GM21576 (cell line): ENCODE results near the gene ABCA7.

Experiments
- ATAC-seq: cut with Tn5 transposase; IDR thresholded peaks from one replicate; pipeline ENCODE4 v1.9.1; 2021; ENCODE audit warnings: mild to moderate bottlenecking, moderate library complexity; ENCODE audit not compliant: unreplicated experiment

The ABCA7 gene

DNA sequence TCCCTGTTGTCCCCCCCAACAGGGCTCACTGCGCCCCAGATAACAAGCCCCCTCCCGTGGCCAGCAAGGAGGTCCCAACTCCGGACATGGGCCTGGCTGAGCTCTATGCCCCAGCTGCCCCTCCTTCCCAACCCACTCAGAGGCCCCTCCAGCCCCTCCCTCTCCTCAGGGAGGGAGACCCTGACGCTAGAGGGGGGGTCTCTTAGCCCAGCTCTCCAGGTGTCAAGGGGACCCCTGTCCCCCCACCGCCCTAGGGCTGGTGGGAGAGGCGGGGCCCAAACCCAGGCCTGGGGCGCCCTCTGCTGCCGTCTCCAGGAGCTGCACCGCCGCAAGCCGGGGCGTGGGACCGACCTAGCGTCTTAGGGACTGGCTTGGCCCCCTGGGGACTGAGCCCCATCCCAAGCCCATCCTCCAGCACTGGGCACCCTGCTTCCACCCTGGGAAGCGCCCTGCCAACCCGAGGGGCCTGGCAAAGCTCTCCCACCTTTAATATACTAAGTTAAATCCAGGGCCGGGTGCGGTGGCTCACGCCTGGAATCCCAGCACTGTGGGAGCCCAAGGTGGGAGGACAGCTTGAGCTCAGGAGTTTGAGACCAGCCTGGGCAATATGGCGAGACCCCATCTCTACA is 38.3 kb upstream of the ABCA7 start:
- ATAC-seq: no peak

DNA sequence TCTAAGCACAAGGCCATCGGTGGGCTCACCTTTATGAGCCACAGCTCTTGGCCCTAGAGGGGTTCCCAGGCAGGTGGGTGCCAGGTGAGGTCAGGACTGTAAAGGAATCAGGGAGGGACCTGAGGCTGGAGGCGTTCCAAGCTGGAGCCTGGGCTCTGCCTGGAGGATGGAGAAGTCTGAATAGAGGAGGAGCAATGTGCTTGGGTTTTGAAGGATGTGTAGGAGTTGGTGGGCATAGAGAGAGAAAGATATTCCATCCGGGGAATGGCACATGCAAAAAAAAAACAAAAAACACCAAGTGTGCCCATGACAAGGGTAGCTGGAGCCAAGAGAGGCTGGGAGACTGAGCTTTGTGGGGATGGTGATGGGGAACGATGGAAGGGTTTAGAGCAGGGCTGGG is 37.3 kb upstream of the ABCA7 start:
- no peak for ATAC-seq

DNA sequence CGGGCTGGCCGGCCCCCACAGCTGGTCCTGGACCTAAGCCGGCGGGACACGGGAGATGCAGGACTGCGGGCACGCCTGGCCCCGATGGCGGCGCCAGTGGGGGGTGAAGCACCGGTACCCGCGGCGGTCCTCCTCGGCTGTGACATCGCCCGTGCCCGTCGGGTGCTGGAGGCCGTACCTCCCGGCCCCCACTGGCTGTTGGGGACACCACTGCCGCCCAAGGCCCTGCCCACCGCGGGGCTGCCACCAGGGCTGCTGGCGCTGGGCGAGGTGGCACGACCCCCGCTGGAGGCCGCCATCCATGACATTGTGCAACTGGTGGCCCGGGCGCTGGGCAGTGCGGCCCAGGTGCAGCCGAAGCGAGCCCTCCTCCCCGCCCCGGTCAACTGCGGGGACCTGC is 36.6 kb upstream of the ABCA7 start:
- no peak for ATAC-seq

DNA sequence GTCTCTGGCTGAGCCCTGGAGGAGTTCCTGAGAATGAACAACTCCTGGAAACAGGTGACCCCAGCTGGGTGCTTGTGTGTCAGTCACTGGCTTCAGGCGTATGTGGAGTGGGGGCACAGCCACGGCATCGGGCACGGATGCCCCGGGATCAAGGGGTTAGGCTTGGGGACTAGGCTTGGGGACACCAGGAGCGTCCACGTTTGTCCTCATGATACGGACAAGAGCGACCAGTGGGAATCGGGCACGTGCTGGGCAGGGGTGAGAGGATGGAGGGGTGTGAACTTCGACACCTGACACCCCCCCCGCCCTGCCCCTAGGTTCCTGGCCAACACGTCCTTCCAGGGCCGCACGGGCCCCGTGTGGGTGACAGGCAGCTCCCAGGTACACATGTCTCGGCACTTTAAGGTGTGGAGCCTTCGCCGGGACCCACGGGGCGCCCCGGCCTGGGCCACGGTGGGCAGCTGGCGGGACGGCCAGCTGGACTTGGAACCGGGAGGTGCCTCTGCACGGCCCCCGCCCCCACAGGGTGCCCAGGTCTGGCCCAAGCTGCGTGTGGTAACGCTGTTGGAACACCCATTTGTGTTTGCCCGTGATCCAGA is 35.6 kb upstream of the ABCA7 start:
- no peak for ATAC-seq

DNA sequence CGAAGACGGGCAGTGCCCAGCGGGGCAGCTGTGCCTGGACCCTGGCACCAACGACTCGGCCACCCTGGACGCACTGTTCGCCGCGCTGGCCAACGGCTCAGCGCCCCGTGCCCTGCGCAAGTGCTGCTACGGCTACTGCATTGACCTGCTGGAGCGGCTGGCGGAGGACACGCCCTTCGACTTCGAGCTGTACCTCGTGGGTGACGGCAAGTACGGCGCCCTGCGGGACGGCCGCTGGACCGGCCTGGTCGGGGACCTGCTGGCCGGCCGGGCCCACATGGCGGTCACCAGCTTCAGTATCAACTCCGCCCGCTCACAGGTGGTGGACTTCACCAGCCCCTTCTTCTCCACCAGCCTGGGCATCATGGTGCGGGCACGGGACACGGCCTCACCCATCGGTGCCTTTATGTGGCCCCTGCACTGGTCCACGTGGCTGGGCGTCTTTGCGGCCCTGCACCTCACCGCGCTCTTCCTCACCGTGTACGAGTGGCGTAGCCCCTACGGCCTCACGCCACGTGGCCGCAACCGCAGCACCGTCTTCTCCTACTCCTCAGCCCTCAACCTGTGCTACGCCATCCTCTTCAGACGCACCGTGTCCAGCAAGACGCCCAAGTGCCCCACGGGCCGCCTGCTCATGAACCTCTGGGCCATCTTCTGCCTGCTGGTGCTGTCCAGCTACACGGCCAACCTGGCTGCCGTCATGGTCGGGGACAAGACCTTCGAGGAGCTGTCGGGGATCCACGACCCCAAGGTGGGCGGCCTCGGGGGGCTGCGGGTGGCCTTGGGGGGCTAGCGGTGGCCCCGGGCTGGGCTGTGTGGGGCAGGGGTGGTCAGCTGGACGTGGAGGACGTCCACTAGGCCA is 34.9 kb upstream of the ABCA7 start:
- no peak for ATAC-seq

DNA sequence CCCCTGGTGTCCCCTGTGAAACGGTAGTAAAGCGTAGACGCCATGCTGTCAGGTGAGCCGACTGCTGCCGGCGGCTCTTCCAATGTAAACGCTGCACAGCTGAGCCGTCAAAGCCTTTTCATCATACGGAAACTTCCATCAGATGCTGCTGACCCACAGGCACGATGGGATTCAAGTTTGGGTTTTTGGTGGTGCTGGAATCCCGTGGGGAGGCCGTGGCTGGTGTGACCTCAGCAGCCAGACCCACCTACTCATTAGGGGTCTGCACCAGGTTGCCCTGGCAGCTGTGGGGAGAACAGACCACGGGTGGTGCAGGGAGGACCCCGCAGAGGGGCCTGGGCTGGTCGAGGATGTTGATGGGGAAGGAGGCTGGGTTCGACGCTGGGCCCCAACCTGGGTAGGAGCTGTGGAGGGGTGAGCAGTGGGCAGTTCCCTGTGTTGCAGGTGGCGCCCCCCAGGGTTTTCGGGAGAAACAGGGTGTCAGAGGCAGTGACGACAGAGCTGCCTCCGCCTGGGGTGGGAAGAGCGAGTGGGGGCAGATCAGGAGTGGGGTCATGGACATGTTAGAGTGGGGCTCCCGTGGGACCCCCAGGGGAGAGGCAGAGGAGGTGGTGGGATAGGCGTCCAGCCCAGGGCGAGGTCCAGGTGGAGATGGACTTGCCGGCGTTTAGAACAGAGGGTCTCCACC is 33.1 kb upstream of the ABCA7 start:
- ATAC-seq: no peak

DNA sequence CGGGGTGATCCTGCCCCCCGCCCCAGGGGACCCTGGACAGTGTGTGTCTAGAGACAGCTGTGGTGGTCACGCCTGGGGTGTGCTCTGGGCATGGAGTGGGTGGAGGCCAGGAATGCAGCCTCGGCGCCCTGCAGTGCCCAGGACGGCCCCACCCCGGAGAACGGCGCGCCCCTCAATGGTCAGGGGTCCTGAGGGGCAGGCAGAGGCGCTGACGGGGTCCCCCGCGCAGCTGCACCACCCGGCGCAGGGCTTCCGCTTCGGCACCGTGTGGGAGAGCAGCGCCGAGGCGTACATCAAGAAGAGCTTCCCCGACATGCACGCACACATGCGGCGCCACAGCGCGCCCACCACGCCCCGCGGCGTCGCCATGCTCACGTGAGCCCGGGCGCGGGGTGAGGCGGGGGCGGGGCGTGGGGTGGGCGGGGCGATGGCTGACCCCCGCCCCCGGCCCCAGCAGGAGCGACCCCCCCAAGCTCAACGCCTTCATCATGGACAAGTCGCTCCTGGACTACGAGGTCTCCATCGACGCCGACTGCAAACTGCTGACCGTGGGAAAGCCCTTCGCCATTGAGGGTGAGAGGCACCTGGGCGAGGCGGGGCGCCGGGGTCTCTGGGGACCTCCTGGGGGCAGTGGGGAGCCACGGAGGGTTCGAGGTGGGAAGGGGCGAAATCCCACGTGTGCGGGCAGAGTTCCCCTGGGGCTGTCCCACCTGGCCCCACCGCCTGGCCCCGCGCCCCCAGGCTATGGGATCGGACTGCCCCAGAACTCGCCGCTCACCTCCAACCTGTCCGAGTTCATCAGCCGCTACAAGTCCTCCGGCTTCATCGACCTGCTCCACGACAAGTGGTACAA is 32.3 kb upstream of the ABCA7 start:
- no peak for ATAC-seq

DNA sequence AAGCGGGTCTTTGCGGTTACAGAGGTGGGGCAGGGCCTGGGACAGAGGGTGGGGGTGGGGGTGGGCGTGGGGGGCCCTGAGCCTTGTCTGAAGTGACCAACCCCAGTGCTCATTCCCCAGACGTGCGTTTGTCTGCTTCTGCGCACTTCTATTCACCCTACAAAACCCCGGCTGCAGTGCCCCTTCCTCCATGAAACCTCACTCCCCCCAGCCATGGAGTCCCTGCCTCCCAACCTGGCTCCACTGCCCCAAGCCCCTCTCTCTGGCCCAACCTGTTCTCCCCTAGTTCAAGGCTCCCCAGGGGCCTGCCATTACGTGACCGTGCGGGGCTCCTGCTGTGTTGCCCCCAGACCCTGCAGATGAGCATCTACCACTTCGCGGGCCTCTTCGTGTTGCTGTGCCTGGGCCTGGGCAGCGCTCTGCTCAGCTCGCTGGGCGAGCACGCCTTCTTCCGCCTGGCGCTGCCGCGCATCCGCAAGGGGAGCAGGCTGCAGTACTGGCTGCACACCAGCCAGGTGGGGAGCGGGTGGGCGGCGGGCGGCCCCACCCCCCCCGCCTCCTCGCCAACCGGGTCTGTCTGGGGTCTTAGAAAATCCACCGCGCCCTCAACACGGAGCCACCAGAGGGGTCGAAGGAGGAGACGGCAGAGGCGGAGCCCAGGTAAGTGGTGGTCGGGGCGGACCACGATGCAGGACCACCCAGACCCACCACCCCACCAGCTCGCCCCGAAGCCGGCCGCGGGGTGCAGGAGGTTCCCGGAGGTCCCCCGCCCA is 31.5 kb upstream of the ABCA7 start:
- no peak for ATAC-seq

DNA sequence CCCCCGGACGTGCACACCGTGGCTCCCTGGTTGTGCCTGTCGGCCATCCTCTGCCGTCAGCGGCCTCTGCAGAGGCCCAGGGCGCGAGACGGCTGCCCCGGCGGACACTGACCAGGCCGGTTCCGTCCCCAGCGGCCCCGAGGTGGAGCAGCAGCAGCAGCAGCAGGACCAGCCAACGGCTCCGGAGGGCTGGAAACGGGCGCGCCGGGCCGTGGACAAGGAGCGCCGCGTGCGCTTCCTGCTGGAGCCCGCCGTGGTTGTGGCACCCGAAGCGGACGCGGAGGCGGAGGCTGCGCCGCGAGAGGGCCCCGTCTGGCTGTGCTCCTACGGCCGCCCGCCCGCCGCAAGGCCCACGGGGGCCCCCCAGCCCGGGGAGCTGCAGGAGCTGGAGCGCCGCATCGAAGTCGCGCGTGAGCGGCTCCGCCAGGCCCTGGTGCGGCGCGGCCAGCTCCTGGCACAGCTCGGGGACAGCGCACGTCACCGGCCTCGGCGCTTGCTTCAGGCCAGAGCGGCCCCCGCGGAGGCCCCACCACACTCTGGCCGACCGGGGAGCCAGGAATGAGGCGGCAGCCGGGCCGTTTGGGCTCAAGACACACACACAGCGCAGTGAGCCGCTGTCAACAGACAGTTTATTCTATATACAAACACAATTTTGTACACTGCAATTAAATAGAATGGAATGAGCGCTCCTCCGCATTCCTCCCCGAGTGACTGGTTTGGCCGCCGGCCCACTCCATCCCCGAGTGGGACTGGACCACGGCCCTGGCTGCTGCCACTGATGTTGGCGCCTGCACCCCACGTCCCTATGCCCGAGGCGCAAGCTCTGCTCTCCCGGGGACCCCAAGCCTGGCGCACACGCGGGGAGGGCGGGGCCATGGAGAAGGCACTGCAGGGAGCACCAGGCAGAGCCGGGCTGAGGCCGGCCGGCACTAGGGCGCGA is 30.6 kb upstream of the ABCA7 start:
- ATAC-seq: no peak

DNA sequence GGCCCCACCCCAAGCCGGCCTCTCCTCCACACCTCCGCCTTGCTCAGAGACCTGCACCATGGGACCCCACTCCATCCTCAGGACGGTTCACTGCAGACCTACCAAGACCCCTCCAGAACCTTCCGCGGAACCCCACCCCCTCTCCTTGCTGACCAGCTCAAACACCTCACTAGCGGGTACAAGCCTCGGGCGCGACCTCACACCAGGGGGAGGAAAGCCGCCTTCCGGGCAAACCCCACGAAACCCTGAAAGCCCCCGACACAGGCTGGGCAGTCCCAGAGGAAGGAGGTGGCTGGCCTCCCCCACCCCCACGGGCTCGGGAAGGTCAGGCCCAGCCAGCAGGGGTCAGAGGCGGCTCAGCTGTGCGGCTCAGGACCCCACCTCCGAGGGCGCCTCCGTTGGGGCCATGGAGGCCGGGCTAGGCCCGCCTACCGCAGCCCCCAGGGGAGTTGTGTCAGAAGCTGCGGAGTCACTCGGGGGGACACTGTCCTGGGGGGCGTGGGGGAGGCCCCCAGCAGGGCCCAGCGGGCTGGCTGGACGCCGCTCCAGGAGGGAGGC is 29.8 kb upstream of the ABCA7 start:
- ATAC-seq: no peak

DNA sequence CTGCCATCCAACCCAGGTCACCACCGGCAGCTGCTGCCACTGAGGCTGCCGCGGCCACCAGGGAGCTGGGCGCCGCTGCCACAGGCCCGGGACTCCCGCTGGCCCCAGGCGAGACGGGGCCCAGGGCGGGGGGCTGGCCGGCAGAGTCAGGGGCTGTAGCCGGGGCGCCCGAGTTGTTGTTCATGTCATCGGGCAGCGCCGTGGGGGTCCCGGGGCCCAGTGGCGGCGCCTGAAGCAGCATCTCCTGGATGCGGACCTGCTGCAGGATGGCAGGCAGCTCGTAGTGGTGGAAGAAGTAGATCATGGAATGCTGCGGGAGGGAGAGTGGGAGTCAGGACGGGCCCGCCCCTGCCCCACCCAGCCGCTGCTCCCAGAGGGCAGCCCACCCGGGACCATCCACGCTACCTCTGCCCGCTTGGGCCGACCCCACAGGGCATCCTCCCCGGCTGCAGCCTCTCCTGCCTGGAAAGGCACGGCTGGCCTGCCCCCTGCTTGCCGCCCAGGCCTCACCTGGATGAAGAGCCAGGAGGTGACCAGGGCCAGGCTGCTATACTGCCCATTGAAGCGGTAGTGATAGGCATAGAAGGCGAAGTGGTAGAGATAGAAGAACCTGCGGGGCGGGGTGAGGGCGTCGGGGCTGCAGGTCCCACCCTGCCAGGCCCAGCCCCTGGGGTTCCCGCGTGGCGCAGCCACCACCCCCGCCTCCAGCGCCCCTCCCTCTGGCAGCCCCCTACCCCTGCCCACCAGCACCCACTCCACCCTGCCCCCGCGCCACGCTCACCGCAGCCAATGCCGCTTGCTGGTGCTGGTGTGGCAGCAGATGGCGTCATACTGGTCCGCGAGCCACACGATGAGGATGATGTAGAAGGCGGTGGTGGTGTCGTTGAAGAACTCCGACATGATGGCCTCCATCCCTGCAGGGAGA is 29.1 kb upstream of the ABCA7 start:
- ATAC-seq: no peak

DNA sequence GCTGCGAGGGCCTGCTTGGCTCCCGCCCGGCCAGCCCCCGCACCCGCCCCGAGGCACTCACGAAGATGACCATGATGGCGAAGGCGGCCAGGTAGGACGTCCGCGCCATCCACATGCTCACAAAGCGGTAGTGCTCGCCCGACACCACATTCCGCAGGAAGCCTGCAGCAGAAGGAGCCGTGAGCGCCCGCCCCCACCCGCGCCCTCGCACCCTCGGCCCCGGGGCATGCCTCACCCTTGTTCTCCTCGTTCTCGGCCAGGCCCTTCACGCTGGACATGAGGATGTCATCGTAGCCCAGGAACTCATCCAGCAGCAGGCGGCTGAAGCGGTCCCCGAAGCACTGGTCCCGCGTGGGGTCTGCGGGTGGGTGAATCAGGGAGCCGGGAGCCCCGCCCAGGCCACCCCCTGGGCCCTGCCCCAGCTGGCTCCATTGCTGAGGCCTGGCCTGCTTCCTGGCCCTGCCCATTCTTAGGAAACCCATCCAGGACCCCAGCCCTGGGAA is 28.0 kb upstream of the ABCA7 start:
- ATAC-seq: no peak

DNA sequence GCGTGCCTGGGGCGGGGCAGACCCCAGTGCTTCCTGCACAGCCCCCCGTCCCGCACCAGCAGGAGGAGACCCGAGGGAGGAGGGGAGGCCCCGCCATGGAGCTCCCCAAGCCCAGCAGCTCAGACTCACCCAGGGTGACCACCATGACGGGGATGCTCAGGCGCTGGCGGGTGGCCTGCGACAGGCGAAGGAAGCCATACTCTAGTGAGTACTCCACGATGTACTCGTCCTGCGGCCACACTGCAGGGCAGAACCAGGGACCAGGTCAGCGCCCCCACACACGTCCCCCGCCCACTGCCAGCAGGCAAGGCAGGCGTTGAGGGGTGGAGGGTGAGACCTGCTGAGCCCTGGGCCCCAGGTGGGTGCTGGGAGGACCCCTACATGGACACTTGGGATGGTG is 27.6 kb upstream of the ABCA7 start:
- ATAC-seq: no peak

DNA sequence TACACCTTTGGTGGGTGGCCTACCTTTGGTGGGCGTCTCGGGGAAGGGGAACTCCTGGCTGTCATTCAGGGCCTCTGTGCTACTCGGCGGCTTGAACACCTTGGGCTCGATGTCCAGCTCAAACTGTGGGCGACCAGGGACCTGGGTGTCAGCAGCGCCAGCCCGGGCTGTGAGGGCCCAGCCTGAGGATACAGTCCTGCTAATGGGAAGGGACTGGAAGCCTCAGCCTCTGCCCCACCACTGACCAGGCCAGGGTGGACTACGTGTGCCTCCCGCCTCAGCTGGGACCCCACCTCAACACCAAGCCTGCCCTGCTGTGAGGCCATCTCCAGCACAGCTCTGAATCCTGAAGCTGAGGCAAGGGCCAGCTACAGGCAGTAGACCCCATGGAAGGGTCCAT is 26.7 kb upstream of the ABCA7 start:
- ATAC-seq: no peak

DNA sequence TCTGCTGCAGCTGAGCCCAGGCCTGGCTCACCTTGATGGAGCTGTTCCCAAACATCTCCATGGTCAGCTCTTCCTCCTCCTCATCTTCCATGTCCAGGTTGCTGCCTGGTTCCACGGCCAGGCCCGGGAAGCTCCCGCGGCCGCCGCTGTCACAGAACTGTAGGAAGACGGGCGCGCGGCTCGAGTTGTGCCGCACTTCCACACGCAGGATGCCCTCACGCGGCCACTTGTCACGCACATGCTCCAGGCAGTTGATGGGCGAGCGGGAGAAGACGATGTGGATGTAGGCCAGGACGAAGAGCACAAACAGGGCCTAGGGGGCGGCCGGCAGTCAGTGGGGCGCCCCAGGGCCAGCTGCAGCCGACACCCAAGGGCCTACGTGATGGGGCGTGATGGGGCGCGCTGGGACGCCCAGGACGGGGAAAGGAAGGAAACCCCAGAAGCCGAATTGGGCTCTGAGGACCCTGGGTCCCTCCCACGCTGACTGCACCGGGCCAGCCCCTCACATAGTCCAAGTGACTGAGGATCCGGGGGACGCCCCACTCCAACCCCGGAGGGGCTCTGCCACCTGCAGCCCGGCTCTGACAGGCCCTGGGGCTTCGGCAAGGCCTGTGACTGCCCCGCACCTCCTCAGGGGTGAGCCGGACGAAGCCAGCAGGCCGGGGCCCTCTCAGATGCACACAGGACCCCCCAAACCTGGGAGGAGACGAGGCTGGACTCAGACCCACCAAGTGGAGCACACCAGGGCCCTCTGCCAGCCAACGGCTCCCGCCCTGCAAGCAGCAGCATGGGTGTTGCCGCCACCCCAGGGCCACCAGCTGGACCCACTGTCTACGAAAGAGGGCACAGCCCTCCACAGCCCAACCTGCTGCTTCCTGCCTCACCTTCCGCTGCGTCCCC is 25.5 kb upstream of the ABCA7 start:
- no peak for ATAC-seq

DNA sequence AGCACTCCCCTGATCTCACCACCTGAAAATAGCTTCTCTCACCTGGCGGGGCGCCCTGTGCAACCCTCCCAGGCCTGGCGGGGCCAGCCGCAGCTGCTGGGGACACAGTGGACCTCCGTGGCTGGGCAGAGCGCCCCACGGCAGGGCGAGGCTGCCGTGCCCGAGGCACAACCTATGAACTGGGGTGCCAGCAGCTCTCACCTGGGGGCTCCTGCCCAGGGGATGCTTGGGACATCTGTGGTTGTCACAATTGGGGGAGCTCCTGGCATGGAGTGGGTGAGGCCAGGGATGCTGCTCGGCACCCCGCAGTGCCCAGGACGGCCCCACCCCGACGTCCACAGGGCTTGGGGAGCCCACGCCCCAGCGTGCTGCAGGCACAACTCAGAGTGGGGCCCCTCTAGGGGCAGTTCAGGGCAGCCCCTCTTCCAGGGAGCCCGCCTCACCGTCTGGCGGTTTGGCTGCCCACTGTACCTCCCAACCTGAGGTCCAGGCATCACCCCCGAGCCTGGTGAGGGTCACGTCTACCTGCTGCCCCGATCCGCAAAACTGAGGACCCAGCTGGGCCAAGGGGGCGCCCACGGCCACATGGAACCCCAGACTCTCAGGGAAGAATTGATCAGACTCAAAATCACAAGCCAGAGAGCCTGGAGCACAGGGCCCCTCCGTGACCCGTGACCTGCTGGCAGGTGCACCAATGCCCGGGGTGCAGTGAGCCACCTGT is 24.7 kb upstream of the ABCA7 start:
- no peak for ATAC-seq
